NT2/D1 (cell line): Measurements from ENCODE around the gene STK32B.

ENCODE experiments used
- DNase-seq: peaks from one replicate; pipeline ENCODE4 v3.0.0-alpha.2; 2011; ENCODE audit warnings: low read depth, low spot score
- H3K27me3 ChIP-seq: 2 replicates; pipeline ENCODE4 v1.6.0; 2011; ENCODE audit warnings: mild to moderate bottlenecking; ENCODE audit not compliant: insufficient read length, insufficient read depth
- H3K36me3 ChIP-seq: 2 replicates; pipeline ENCODE4 v1.6.1; 2011; ENCODE audit warnings: mild to moderate bottlenecking, low read length, mixed read lengths; ENCODE audit not compliant: insufficient read depth, insufficient read length
- H3K4me1 ChIP-seq: 2 replicates; pipeline ENCODE4 v1.5.1; 2011; ENCODE audit not compliant: insufficient read depth, insufficient read length
- H3K4me3 ChIP-seq: 2 replicates; pipeline ENCODE4 v1.5.1; 2011; ENCODE audit warnings: low read depth; ENCODE audit not compliant: insufficient read length
- H3K9ac ChIP-seq: 2 replicates; pipeline ENCODE4 v1.6.0; 2011; ENCODE audit warnings: low read depth; ENCODE audit not compliant: insufficient read length
- H3K9me3 ChIP-seq: 2 replicates; pipeline ENCODE4 v1.5.1; 2011; ENCODE audit warnings: mild to moderate bottlenecking, low read length; ENCODE audit not compliant: insufficient read depth
- SUZ12 ChIP-seq: IDR thresholded peaks from 2 replicates; pipeline ENCODE4 v1.6.1; 2011; ENCODE audit not compliant: insufficient read length, insufficient read depth; ENCODE audit errors: extremely low read depth
- YY1 ChIP-seq: IDR thresholded peaks from 2 replicates; pipeline ENCODE4 v1.6.1; 2011; ENCODE audit not compliant: insufficient read length, insufficient read depth
- ZNF274 ChIP-seq: IDR thresholded peaks from 2 replicates; pipeline ENCODE4 v1.6.1; 2011; ENCODE audit warnings: mild to moderate bottlenecking, low read depth, low read length

The STK32B gene

GRCh38 chr4:5072948-5073347, 21.7 kb downstream of the STK32B start:
- H3K9ac ChIP-seq: no peak overlapping the region
- H3K9me3 ChIP-seq: peaks cover 21% of the 10 kb centered on the region
- no peaks in the 10 kb centered on the region for H3K27me3 ChIP-seq
- H3K4me1 ChIP-seq: no peaks in the 10 kb centered on the region
- no peak overlapping the region for H3K4me3 ChIP-seq
- TF ChIP-seq SUZ12: no peak
- TF ChIP-seq YY1: no peak
- TF ChIP-seq ZNF274: no peak
- DNase-seq: no peak
- no peaks in the 10 kb centered on the region for H3K36me3 ChIP-seq

- no peak overlapping the region for H3K4me3 ChIP-seq
- H3K9me3 ChIP-seq: 0 out of 2 replicates have a peak, but pooled peaks cover 4% of the 10 kb centered on the region
- no peaks in the 10 kb centered on the region for H3K4me1 ChIP-seq
- TF ChIP-seq ZNF274 (no peak), YY1 (no peak), SUZ12 (no peak)
- no peak overlapping the region for H3K9ac ChIP-seq
- H3K36me3 ChIP-seq: no peaks in the 10 kb centered on the region
- DNase-seq: no peak
- H3K27me3 ChIP-seq: no peaks in the 10 kb centered on the region
Measured at GRCh38 chr4:5078009-5078408, 26.7 kb downstream of the STK32B start.

GRCh38 chr4:5079581-5079980, 28.3 kb downstream of the STK32B start:
- Histone ChIP-seq H3K9ac (no peak overlapping the region), H3K9me3 (0 out of 2 replicates have a peak, but pooled peaks cover 4% of the 10 kb centered on the region), H3K27me3 (no peaks in the 10 kb centered on the region), H3K4me3 (no peak overlapping the region), H3K4me1 (no peaks in the 10 kb centered on the region), H3K36me3 (no peaks in the 10 kb centered on the region)
- DNase-seq: no peak
- no peak for TF ChIP-seq YY1
- TF ChIP-seq ZNF274: no peak
- TF ChIP-seq SUZ12: no peak

- no peak overlapping the region for H3K9ac ChIP-seq
- TF ChIP-seq SUZ12 (no peak), ZNF274 (no peak), YY1 (no peak)
Measured at GRCh38 chr4:5081441-5081999, 30.2 kb downstream of the STK32B start.

GRCh38 chr4:5082376-5082775, 31.1 kb downstream of the STK32B start:
- Histone ChIP-seq H3K9ac (no peak overlapping the region), H3K36me3 (no peaks in the 10 kb centered on the region), H3K27me3 (no peaks in the 10 kb centered on the region), H3K9me3 (peaks cover 22% of the 10 kb centered on the region), H3K4me1 (no peaks in the 10 kb centered on the region), H3K4me3 (no peak overlapping the region)
- DNase-seq: no peak
- TF ChIP-seq YY1 (no peak), ZNF274 (no peak), SUZ12 (no peak)

More at GRCh38 chr4:5081441-5081999, 30.2 kb downstream of the STK32B start:
- peaks cover 14% of the 10 kb centered on the region for H3K9me3 ChIP-seq
- no peaks in the 10 kb centered on the region for H3K27me3 ChIP-seq
- DNase-seq: no peak
- no peaks in the 10 kb centered on the region for H3K36me3 ChIP-seq
- no peaks in the 10 kb centered on the region for H3K4me1 ChIP-seq
- H3K4me3 ChIP-seq: no peak overlapping the region

GRCh38 chr4:5084911-5085475, 33.7 kb downstream of the STK32B start:
- no peak for DNase-seq
- Histone ChIP-seq H3K4me3 (no peak overlapping the region), H3K36me3 (no peaks in the 10 kb centered on the region), H3K27me3 (no peaks in the 10 kb centered on the region), H3K4me1 (no peaks in the 10 kb centered on the region), H3K9me3 (peaks cover 22% of the 10 kb centered on the region), H3K9ac (no peak overlapping the region)
- TF ChIP-seq SUZ12 (no peak), ZNF274 (no peak), YY1 (no peak)

- Histone ChIP-seq H3K9me3 (peaks cover 18% of the 10 kb centered on the region), H3K9ac (no peak overlapping the region), H3K4me3 (no peak overlapping the region), H3K27me3 (no peaks in the 10 kb centered on the region), H3K36me3 (no peaks in the 10 kb centered on the region), H3K4me1 (no peaks in the 10 kb centered on the region)
- DNase-seq: no peak
- no peak for TF ChIP-seq ZNF274
- TF ChIP-seq SUZ12: no peak
- TF ChIP-seq YY1: no peak
Measured at GRCh38 chr4:5086535-5086934, 35.3 kb downstream of the STK32B start.

- Histone ChIP-seq H3K9ac (no peak overlapping the region), H3K9me3 (peaks cover 10% of the 10 kb centered on the region; the same call in 1 of the 2 replicates), H3K4me3 (no peak overlapping the region), H3K27me3 (no peaks in the 10 kb centered on the region), H3K4me1 (no peaks in the 10 kb centered on the region), H3K36me3 (no peaks in the 10 kb centered on the region)
- TF ChIP-seq ZNF274 (no peak), SUZ12 (no peak), YY1 (no peak)
- no peak for DNase-seq
Measured at GRCh38 chr4:5096261-5096660, 45.0 kb downstream of the STK32B start.
